Ovary (tissue), 9 donors: ENCODE results near the gene VAV2. TPM values are rescaled to one million over a fixed set of nuclear protein-coding genes. Genes with fewer than 3 reads are reported as not detected.
"Not testable (repeated sequence)": the region's sequence is repeated elsewhere in the genome, so short reads cannot be mapped to it uniquely, and the experiment has no call there.

Source experiments
- DNase-seq, 5 donors: peaks; one replicate each; pipeline ENCODE4 v3.0.0-alpha.2; 2019 to 2020
- H3K27ac ChIP-seq, 2 donors: fragments of 200-600 bp; one replicate each; pipeline versions ENCODE4 v1.5.1 to v1.8.0; 2019 to 2022
- H3K27me3 ChIP-seq: fragments of 200-600 bp; one replicate; pipeline ENCODE4 v1.8.0; 2022
- H3K36me3 ChIP-seq: fragments of 200-600 bp; sonication (generic); one replicate; pipeline ENCODE4 v1.5.1; 2019
- H3K4me1 ChIP-seq: one replicate; pipeline ENCODE4 v1.8.1; 2013; ENCODE audit warnings: mild to moderate bottlenecking, moderate library complexity; ENCODE audit not compliant: insufficient read depth
- H3K4me3 ChIP-seq: fragments of 200-600 bp; sonication (generic); one replicate; pipeline ENCODE4 v1.5.1; 2017
- H3K9me3 ChIP-seq, 2 donors: fragments of 200-600 bp in 1 of 2; sonication (generic) in 1 of 2; one replicate each; pipeline versions ENCODE4 v1.5.1 to v1.8.1; 2013 to 2019; ENCODE audit warnings: mild to moderate bottlenecking in 1 of 2, moderate library complexity in 1 of 2
- CTCF ChIP-seq, 3 donors: fragments of 450-650 bp in 2 of 3; fragments of 200-600 bp in 1 of 3; IDR thresholded peaks; one replicate each; pipeline versions ENCODE4 v1.5.1 to v1.8.0; 2016 to 2022; ENCODE audit warnings: antibody characterized with exemption in 3 of 3, mild to moderate bottlenecking in 1 of 3
- EP300 ChIP-seq: sonication (generic); formaldehyde crosslinking; IDR thresholded peaks from one replicate; pipeline ENCODE4 v1.6.1; 2017; ENCODE audit warnings: antibody characterized with exemption
- POLR2A ChIP-seq: fragments of 450-650 bp; IDR thresholded peaks from one replicate; pipeline ENCODE4 v1.6.1; 2017; ENCODE audit warnings: antibody characterized with exemption, mild to moderate bottlenecking, moderate library complexity
- WGBS, 3 donors: extraction: QIAGEN DNeasy Blood & Tissue Kit in 1 of 3; methylation state at CpG; one replicate each; pipeline versions ENCODE4 v1.1.5 to v1.1.7; 2013 to 2017; 5-methylcytosine and 5-hydroxymethylcytosine counted together
- intact Hi-C, 4 donors: fragments of 100-400 bp; cut with DNase I; formaldehyde crosslinking; loops; one replicate each; pipeline versions ENCODE4 v1.11.0 to v1.15.1; 2022 to 2023
- polyA plus RNA-seq, 2 donors: library from polyadenylated mRNA; stranded (reverse); fragments of 200-250 nt in 1 of 2; fragments of 350-450 nt in 1 of 2; fragmentation: Illumina TruSeq in 1 of 2; extraction: RNeasy Lipid Tissue Mini Kit (QIAGEN cat#74804) in 1 of 2; gene quantifications; one replicate each; pipeline ENCODE4 v1.2.3, GENCODE V29; 2013 to 2014
- total RNA-seq, 7 donors: library from RNA; depleted of rRNA in 2 of 7; stranded (reverse); fragments of >200 nt in 2 of 7; fragmentation: NEBNext Ultra II Directional in 3 of 7; extraction: Animal tissue kit (Norgen Biotek cat#: 25700) in 3 of 7; gene quantifications; one replicate each; pipeline versions ENCODE4 v1.1.0 to v1.2.4, GENCODE V29; 2016 to 2023
- donor health status: DM: no; HTN: no; CAD: no; lungs with moderate emphysema.
- donor health status: DM: no; HTN: no; CAD: no.
- donor health status: Bipolar disorder and iron deficiency.
- donor health status: DM: yes; HTN: yes; CAD: no.
- donor health status: DM: no; HTN: no; CAD: no.
- donor health status: DM: yes; HTN: yes; CAD: no.

Gene VAV2
- total and polyA plus RNA-seq, 9 donors, result 3.7 to 14.1 (median 7.8) TPM

GRCh38 chr9:133905493-133905892 lies 86.6 kb downstream of the VAV2 start:
- 96 to 97% (median 97%) methylated on average over 6 of the region's 6 CpGs for WGBS, 3 donors
- Histone ChIP-seq H3K36me3 (no peaks in the 10 kb centered on the region), H3K27me3 (no peaks in the 10 kb centered on the region), H3K9me3 (no peaks in the 10 kb centered on the region), H3K27ac (no peak overlapping the region), H3K4me3 (no peak overlapping the region), H3K4me1 (no peaks in the 10 kb centered on the region)
- TF ChIP-seq POLR2A, result no peak
- TF ChIP-seq EP300, result no peak
- TF ChIP-seq CTCF (IDR thresholded peaks at IDR 0.05), result no peak
- intact Hi-C loops, result no loop called here
- DNase-seq, result no peak

GRCh38 chr9:133904346-133905090 lies 87.6 kb downstream of the VAV2 start:
- TF ChIP-seq POLR2A, result no peak
- TF ChIP-seq EP300, result no peak
- no peak for TF ChIP-seq CTCF (IDR thresholded peaks at IDR 0.05)
- Histone ChIP-seq H3K27ac (no peak overlapping the region), H3K4me3 (no peak overlapping the region), H3K27me3 (no peaks in the 10 kb centered on the region), H3K36me3 (no peaks in the 10 kb centered on the region), H3K9me3 (no peaks in the 10 kb centered on the region), H3K4me1 (no peaks in the 10 kb centered on the region)
- WGBS, 3 donors, result 64 to 87% (median 78%) methylated on average over 28 to 29 of the region's 29 CpGs
- no peak for DNase-seq
- intact Hi-C loops, result no loop called here

GRCh38 chr9:133901184-133901835 lies 90.8 kb downstream of the VAV2 start:
- intact Hi-C loops, result no loop called here
- H3K4me3 ChIP-seq, result no peak overlapping the region
- H3K36me3 ChIP-seq, result no peaks in the 10 kb centered on the region
- H3K27me3 ChIP-seq, result no peaks in the 10 kb centered on the region
- H3K4me1 ChIP-seq, result no peaks in the 10 kb centered on the region
- 95 to 98% (median 96%) methylated on average over 18 of the region's 18 CpGs for WGBS, 3 donors
- TF ChIP-seq EP300, result no peak
- no peak for TF ChIP-seq CTCF (IDR thresholded peaks at IDR 0.05)
- no peak for TF ChIP-seq POLR2A
- DNase-seq, result no peak
- H3K9me3 ChIP-seq, result no peaks in the 10 kb centered on the region
- no peak overlapping the region for H3K27ac ChIP-seq

- Histone ChIP-seq H3K27me3 (no peaks in the 10 kb centered on the region), H3K4me3 (no peak overlapping the region), H3K9me3 (no peaks in the 10 kb centered on the region), H3K36me3 (no peaks in the 10 kb centered on the region), H3K4me1 (no peaks in the 10 kb centered on the region), H3K27ac (no peak overlapping the region)
- no peak for DNase-seq
- 66 to 77% (median 70%) methylated on average over 7 of the region's 7 CpGs for WGBS, 3 donors
- no peak for TF ChIP-seq POLR2A
- no peak for TF ChIP-seq CTCF (IDR thresholded peaks at IDR 0.05)
- no peak for TF ChIP-seq EP300
- intact Hi-C loops, result no loop called here
Observed at GRCh38 chr9:133897675-133898074, 94.4 kb downstream of the VAV2 start.

- H3K36me3 ChIP-seq, intact Hi-C loops, H3K4me1 ChIP-seq, H3K9me3 ChIP-seq, DNase-seq, H3K27me3 ChIP-seq, H3K27ac ChIP-seq, H3K4me3 ChIP-seq: not testable (repeated sequence)
- 97% methylated on average over 13 of the region's 13 CpGs for WGBS, 3 donors
Observed at GRCh38 chr9:133896007-133896406, 96.1 kb downstream of the VAV2 start.
